ENCODE data around the gene RPL27A. TPM values are rescaled to one million over a fixed set of nuclear protein-coding genes. Genes with fewer than 3 reads are reported as not detected.

The RPL27A gene
- total and polyA plus RNA-seq, 2 donors (not counting 3 experiments of a cell fraction or from before 2014, with no cell fraction given), result 1,303 to 1,363 TPM

GRCh38 chr11:8698917-8699441 is 16.4 kb downstream of the RPL27A start:
- H3K36me3 ChIP-seq (ENCODE audit: control insufficient read depth in 2 of 2, extremely low read depth in 1 of 2, insufficient read depth in 2 of 2, low read length in 2 of 2), result peaks cover under 1 to 3% of the 10 kb centered on the region in 2 experiments
- TF ChIP-seq GATA2 (IDR thresholded peaks at IDR 0.05; ENCODE audit: insufficient read depth, insufficient read length, low read depth, low read length) (no peak), MAX (IDR thresholded peaks at IDR 0.05; ENCODE audit: insufficient read depth, insufficient read length) (no peak), POLR2AphosphoS5 (IDR thresholded peaks at IDR 0.05; ENCODE audit: insufficient read depth, low read depth, low read length) (no peak), JUN (IDR thresholded peaks at IDR 0.05; ENCODE audit: borderline replicate concordance, insufficient read depth, insufficient read length, low read depth) (no peak), EZH2 (IDR thresholded peaks at IDR 0.05; ENCODE audit: borderline replicate concordance, low read depth, low read length, severe bottlenecking) (no peak), POLR2A (IDR thresholded peaks at IDR 0.05; ENCODE audit: low read depth, low read length) (no peak), FOS (IDR thresholded peaks at IDR 0.05; ENCODE audit: borderline replicate concordance, insufficient read depth, low read length) (no peak), MYC (IDR thresholded peaks at IDR 0.05; ENCODE audit: low read depth, low read length) (no peak), CTCF (IDR thresholded peaks at IDR 0.05; ENCODE audit: extremely low read depth in 1 of 2, insufficient read depth in 1 of 2, low read depth in 1 of 2, low read length in 2 of 2) (no peak)

More at GRCh38 chr11:8698917-8699441, 16.4 kb downstream of the RPL27A start:
- intact Hi-C loops (cut with micrococcal nuclease), result no loop called here
- no peak overlapping the region for H3K9ac ChIP-seq (replicated peaks; ENCODE audit: extremely low read depth, insufficient read depth, low read length)
- H2AFZ ChIP-seq (ENCODE audit: low read depth, low read length), result no peak overlapping the region
- no peaks in the 10 kb centered on the region for H3K79me2 ChIP-seq (ENCODE audit: control insufficient read depth, insufficient read depth, low read length)
- no peak overlapping the region for H3K4me2 ChIP-seq (ENCODE audit: insufficient read depth, low read length)
- no peaks in the 10 kb centered on the region for H3K9me1 ChIP-seq (replicated peaks; ENCODE audit: control insufficient read depth, extremely low read depth, insufficient read depth, low read length)
- H3K4me3 ChIP-seq (replicated peaks in 1 of 3; ENCODE audit: insufficient read depth in 1 of 3, low read depth in 1 of 3, low read length in 3 of 3), result no peak overlapping the region
- no TSS peak for BruUV-seq (replicated peaks)
- POLR2A ChIA-PET, result interaction anchor here (0.6 to 1.2 kb wide), 2 partner anchors 16 to 259 kb away, joined by 4 to 5 read pairs; partner anchors contain the start of genes RPL27A and TRIM66
- FAIRE-seq (no peak), DNase-seq (ENCODE audit: low read depth, low spot score) (no peak)
- H4K20me1 ChIP-seq (replicated peaks; ENCODE audit: control insufficient read depth, extremely low read depth, insufficient read depth, low read length), result no peaks in the 10 kb centered on the region
- H3K9me3 ChIP-seq (replicated peaks; ENCODE audit: control insufficient read depth, insufficient read depth, low read length), result no peaks in the 10 kb centered on the region
- CTCF ChIA-PET, result interaction anchor here (1.1 to 1.7 kb wide), 2 partner anchors 16 to 70 kb away, joined by 4 to 7 read pairs; no protein-coding TSS in a partner anchor
- dilution Hi-C loops (cut with MboI; ENCODE audit: extremely low pct_ligation_motif_present, low sequenced_read_pairs), result no loop called here
- no peak overlapping the region for H3K27ac ChIP-seq (ENCODE audit: insufficient read depth, low read depth, low read length)
- peaks cover 11% of the 10 kb centered on the region for H3K4me1 ChIP-seq (ENCODE audit: control insufficient read depth, extremely low read depth, insufficient read depth, low read length)
- no peaks in the 10 kb centered on the region for H3K27me3 ChIP-seq (ENCODE audit: control insufficient read depth in 2 of 2, insufficient read depth in 2 of 2, low read length in 2 of 2)

All from endothelial cell of umbilical vein (primary cell).